Measurements from ENCODE around the gene YARS1.

DNA sequence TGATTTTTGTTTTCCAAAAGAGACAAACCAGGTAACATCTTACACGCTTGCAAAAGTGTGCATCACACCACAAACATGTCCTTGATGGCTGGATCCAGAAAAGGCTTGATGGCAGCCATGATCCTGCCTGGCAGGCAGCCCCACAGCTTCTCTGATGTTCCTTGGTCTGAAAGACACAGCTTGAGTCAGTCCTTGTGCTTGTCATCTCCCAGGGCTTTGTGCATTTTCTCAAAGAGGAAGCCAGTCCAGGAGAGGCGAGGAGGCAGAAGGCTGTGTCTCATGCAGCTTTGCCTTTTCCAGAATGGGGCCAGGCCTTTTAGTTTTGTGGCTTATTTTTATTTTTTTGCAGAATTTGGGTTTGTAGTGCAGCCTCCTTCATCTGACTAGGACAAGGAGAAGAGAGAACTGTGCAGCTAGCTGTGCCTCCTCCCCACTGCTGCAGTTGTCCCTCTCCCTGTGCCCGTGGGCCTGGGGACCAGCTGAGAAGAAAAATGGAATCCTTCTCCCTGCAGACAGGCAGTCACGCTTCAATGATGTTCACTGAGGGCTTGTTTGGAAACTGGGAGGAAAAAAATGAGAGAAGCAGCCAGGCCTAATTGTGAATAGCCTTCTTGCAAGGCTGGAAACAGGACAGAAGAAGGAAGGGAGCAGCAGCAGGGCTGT lies 46.2 kb upstream of the YARS1 start:
- TF ChIP-seq, protein P1, sequence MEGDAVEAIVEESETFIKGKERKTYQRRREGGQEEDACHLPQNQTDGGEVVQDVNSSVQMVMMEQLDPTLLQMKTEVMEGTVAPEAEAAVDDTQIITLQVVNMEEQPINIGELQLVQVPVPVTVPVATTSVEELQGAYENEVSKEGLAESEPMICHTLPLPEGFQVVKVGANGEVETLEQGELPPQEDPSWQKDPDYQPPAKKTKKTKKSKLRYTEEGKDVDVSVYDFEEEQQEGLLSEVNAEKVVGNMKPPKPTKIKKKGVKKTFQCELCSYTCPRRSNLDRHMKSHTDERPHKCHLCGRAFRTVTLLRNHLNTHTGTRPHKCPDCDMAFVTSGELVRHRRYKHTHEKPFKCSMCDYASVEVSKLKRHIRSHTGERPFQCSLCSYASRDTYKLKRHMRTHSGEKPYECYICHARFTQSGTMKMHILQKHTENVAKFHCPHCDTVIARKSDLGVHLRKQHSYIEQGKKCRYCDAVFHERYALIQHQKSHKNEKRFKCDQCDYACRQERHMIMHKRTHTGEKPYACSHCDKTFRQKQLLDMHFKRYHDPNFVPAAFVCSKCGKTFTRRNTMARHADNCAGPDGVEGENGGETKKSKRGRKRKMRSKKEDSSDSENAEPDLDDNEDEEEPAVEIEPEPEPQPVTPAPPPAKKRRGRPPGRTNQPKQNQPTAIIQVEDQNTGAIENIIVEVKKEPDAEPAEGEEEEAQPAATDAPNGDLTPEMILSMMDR (optimal IDR thresholded peaks at IDR 0.05 in 1 of 3, IDR thresholded peaks at IDR 0.05 in 1 of 3, conservative IDR thresholded peaks at IDR 0.05 in 1 of 3; ENCODE audit: extremely low read depth in 1 of 3, insufficient read depth in 2 of 3, low read length in 3 of 3): no peak
- no peak for TF ChIP-seq EZH2 (IDR thresholded peaks at IDR 0.05; ENCODE audit: low read length)
